ENCODE measurements around the gene MEGF10.
"Not testable (repeated sequence)": the region's sequence is repeated elsewhere in the genome, so short reads cannot be mapped to it uniquely, and the experiment has no call there.

MEGF10 gene

GRCh38 chr5:127313847-127314473 is 23.4 kb downstream of the MEGF10 start:
- Histone ChIP-seq H3K27ac (no peak overlapping the region), H3K36me3 (ENCODE audit: insufficient read depth, low read length) (no peaks in the 10 kb centered on the region), H3K9ac (ENCODE audit: insufficient read length) (no peak overlapping the region), H3K4me3 (no peak overlapping the region), H3K9me3 (ENCODE audit: low read depth, low read length) (no peaks in the 10 kb centered on the region)
- DNase-seq (ENCODE audit: low read depth, low spot score): no peak
- TF ChIP-seq FOXP2 (optimal IDR thresholded peaks at IDR 0.05; ENCODE audit: control extremely low read depth, extremely low read length, insufficient read depth) (no peak), EZH2 (IDR thresholded peaks at IDR 0.05) (no peak), POLR2AphosphoS5 (IDR thresholded peaks at IDR 0.05; ENCODE audit: borderline replicate concordance, low read depth, low read length) (no peak)

- H3K9me3 ChIP-seq (ENCODE audit: low read depth, low read length): no peaks in the 10 kb centered on the region
- no peaks in the 10 kb centered on the region for H3K36me3 ChIP-seq (ENCODE audit: insufficient read depth, low read length)
- no peak overlapping the region for H3K4me3 ChIP-seq
- no peak overlapping the region for H3K27ac ChIP-seq
- TF ChIP-seq POLR2AphosphoS5 (IDR thresholded peaks at IDR 0.05; ENCODE audit: borderline replicate concordance, low read depth, low read length) (no peak), FOXP2 (optimal IDR thresholded peaks at IDR 0.05; ENCODE audit: control extremely low read depth, extremely low read length, insufficient read depth) (no peak), EZH2 (IDR thresholded peaks at IDR 0.05) (no peak)
- DNase-seq (ENCODE audit: low read depth, low spot score): no peak
- no peak overlapping the region for H3K9ac ChIP-seq (ENCODE audit: insufficient read length)
Observed at GRCh38 chr5:127316011-127316410, 25.4 kb downstream of the MEGF10 start.

DNA sequence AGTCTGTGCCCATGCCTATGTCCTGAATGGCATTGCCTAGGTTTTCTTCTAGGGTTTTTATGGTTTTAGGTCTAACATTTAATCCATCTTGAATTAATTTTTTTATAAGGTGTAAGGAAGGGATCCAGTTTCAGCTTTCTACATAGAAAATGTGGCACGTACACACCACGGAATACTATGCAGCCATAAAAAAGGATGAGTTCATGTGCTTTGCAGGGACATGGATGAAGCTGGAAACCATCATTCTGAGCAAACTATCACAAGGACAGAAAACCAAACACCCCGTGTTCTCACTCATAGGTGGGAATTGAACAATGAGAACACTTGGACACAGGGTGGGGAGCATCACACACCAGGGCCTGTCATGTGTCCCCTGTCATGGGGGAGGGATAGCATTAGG is 26.8 kb downstream of the MEGF10 start:
- not testable (repeated sequence) for DNase-seq (ENCODE audit: low read depth, low spot score); H3K9ac ChIP-seq (ENCODE audit: insufficient read length); H3K27ac ChIP-seq; H3K36me3 ChIP-seq (ENCODE audit: insufficient read depth, low read length); H3K9me3 ChIP-seq (ENCODE audit: low read depth, low read length); H3K4me3 ChIP-seq

DNA sequence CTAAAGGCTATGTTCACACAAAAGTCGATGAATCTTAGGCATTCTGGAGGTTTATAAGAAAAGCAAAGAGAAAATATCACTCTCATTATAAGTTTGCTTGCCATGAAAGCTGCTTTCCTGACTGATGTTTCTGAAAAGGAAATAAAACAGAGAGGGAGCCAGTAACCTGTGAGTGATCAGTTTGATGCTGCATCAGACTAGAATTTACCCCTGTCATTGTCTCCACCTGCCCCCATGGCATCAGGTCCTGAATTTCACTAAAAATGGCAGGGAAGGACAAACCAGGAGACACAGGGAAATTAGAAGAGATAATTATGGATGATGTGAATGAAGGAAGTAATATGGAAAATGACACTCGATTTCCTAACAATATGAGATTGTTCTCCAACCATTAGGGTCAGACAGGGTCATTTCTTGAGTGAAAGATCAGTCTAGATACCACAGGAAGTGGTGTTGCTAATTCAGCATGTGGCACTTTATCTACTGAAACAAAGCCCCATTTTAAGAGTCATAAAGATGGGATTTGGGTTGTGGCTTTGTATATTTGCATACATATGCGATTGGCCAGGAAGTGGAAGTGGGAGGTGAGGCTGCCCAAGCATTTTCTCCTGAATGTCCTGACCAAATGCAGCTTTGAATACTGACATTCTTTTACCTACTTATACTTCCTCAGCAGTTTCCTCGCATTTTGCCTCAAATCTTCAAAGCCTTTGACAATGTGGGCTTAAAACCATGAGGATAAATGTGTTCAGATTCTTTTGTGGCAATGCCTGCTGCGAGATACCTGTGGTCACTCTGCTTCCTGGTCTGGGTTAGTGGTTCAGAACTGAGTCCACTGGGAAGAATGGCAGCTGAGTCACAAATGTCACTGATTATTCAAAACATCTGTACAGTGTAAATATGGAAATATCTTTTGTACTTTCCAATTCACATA is 29.7 kb downstream of the MEGF10 start:
- no peak for DNase-seq (ENCODE audit: low read depth, low spot score)
- no peaks in the 10 kb centered on the region for H3K36me3 ChIP-seq (ENCODE audit: insufficient read depth, low read length)
- no peak overlapping the region for H3K9ac ChIP-seq (ENCODE audit: insufficient read length)
- no peak overlapping the region for H3K27ac ChIP-seq
- H3K9me3 ChIP-seq (ENCODE audit: low read depth, low read length): no peaks in the 10 kb centered on the region
- H3K4me3 ChIP-seq: no peak overlapping the region
- no peak for TF ChIP-seq POLR2AphosphoS5 (IDR thresholded peaks at IDR 0.05; ENCODE audit: borderline replicate concordance, low read depth, low read length)

GRCh38 chr5:127321465-127321864 is 30.9 kb downstream of the MEGF10 start:
- DNase-seq (ENCODE audit: low read depth, low spot score): no peak
- H3K4me3 ChIP-seq: no peak overlapping the region
- no peak overlapping the region for H3K9ac ChIP-seq (ENCODE audit: insufficient read length)
- H3K27ac ChIP-seq: no peak overlapping the region
- no peaks in the 10 kb centered on the region for H3K9me3 ChIP-seq (ENCODE audit: low read depth, low read length)
- no peaks in the 10 kb centered on the region for H3K36me3 ChIP-seq (ENCODE audit: insufficient read depth, low read length)
- TF ChIP-seq POLR2AphosphoS5 (IDR thresholded peaks at IDR 0.05; ENCODE audit: borderline replicate concordance, low read depth, low read length): no peak
- no peak for TF ChIP-seq FOXP2 (optimal IDR thresholded peaks at IDR 0.05; ENCODE audit: control extremely low read depth, extremely low read length, insufficient read depth)
- no peak for TF ChIP-seq EZH2 (IDR thresholded peaks at IDR 0.05)

DNA sequence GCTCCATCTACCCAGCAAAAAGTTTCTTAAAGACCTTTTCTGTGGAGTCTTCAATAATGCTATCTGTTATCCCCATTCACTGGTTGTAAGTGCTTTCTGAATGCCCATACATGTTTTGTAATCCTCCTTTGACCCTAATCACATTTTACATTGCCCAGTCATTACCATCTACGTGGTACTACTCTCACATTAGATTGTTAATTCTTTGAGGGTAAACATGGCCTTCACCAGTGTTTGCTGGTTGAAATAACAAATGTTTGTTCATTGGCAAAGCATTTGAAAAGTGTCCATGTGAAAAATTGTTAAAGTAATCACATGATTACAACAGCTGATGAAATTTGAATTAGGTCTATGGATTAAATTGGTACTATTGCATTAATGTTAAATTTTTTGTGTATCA is 31.8 kb downstream of the MEGF10 start:
- H3K9me3 ChIP-seq (ENCODE audit: low read depth, low read length): no peaks in the 10 kb centered on the region
- H3K4me3 ChIP-seq: no peak overlapping the region
- no peak for DNase-seq (ENCODE audit: low read depth, low spot score)
- no peak overlapping the region for H3K27ac ChIP-seq
- no peak for TF ChIP-seq POLR2AphosphoS5 (IDR thresholded peaks at IDR 0.05; ENCODE audit: borderline replicate concordance, low read depth, low read length)
- no peak for TF ChIP-seq EZH2 (IDR thresholded peaks at IDR 0.05)
- no peak for TF ChIP-seq FOXP2 (optimal IDR thresholded peaks at IDR 0.05; ENCODE audit: control extremely low read depth, extremely low read length, insufficient read depth)
- no peak overlapping the region for H3K9ac ChIP-seq (ENCODE audit: insufficient read length)
- no peaks in the 10 kb centered on the region for H3K36me3 ChIP-seq (ENCODE audit: insufficient read depth, low read length)

DNA sequence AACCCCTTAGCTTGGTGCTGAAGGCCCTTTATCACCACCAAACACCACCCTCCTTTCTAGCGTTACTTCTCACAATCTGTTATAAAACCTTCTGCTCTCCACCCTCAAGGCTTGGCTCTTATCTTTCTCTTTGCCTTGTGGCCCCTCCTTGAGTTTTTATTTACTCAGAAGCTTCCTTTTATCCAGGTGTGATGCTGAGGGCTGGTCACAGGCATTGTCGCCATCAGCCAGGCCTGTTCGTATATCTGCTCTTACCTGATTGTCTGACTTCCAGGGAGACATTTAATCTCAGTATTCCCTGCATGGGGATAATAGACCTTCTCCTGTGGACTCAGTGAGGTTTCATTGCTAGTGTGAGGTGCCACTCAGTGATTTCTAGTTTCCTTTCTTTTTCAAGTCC is 34.2 kb downstream of the MEGF10 start:
- Histone ChIP-seq H3K9ac (ENCODE audit: insufficient read length) (no peak overlapping the region), H3K9me3 (ENCODE audit: low read depth, low read length) (no peaks in the 10 kb centered on the region), H3K4me3 (no peak overlapping the region), H3K27ac (no peak overlapping the region), H3K36me3 (ENCODE audit: insufficient read depth, low read length) (no peaks in the 10 kb centered on the region)
- no peak for TF ChIP-seq FOXP2 (optimal IDR thresholded peaks at IDR 0.05; ENCODE audit: control extremely low read depth, extremely low read length, insufficient read depth)
- TF ChIP-seq POLR2AphosphoS5 (IDR thresholded peaks at IDR 0.05; ENCODE audit: borderline replicate concordance, low read depth, low read length): no peak
- no peak for TF ChIP-seq EZH2 (IDR thresholded peaks at IDR 0.05)
- DNase-seq (ENCODE audit: low read depth, low spot score): no peak

DNA sequence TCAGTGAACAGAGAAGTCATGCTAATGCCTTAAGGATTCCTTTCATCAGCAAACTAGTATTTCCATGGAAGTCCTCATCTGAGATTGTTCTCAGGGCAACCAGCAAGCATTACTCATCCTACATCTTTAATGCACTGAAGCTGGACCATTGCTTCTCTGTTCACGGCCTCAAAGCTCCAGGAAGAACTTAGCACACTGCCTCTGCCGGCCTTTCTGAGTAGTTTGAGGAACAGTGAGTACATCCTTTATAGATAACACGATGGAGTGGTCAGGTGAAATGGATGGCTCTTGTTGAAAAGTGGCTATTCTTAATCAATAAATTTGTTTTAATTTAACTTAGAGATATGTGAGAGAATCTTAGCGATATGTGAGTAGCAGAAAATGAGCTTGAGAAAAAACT is 35.8 kb downstream of the MEGF10 start:
- H3K9me3 ChIP-seq (ENCODE audit: low read depth, low read length): no peaks in the 10 kb centered on the region
- no peak overlapping the region for H3K9ac ChIP-seq (ENCODE audit: insufficient read length)
- H3K27ac ChIP-seq: no peak overlapping the region
- no peak for DNase-seq (ENCODE audit: low read depth, low spot score)
- no peaks in the 10 kb centered on the region for H3K36me3 ChIP-seq (ENCODE audit: insufficient read depth, low read length)
- no peak overlapping the region for H3K4me3 ChIP-seq
- TF ChIP-seq EZH2 (IDR thresholded peaks at IDR 0.05): no peak
- TF ChIP-seq POLR2AphosphoS5 (IDR thresholded peaks at IDR 0.05; ENCODE audit: borderline replicate concordance, low read depth, low read length): no peak
- no peak for TF ChIP-seq FOXP2 (optimal IDR thresholded peaks at IDR 0.05; ENCODE audit: control extremely low read depth, extremely low read length, insufficient read depth)

Data from SK-N-MC (cell line).